Dedifferentiated amniotic fluid mesenchymal stem cell (primary cell): ENCODE data around the gene MGLL.
"Not testable (repeated sequence)": the region's sequence is repeated elsewhere in the genome, so short reads cannot be mapped to it uniquely, and the experiment has no call there.

Experiments used
- DNase-seq: peaks from one replicate; pipeline ENCODE4 v3.0.0-alpha.2; 2016; ENCODE audit errors: extremely low spot score

The MGLL gene

GRCh38 chr3:127658234-127658633 lies 164.1 kb downstream of the MGLL start:
- DNase-seq = peak; percentile 20

GRCh38 chr3:127656906-127657305 lies 165.4 kb downstream of the MGLL start:
- no peak for DNase-seq

GRCh38 chr3:127655641-127656040 lies 166.7 kb downstream of the MGLL start:
- DNase-seq = peak; percentile 73

GRCh38 chr3:127654993-127655392 lies 167.3 kb downstream of the MGLL start:
- not testable (repeated sequence) for DNase-seq

GRCh38 chr3:127654374-127654773 lies 167.9 kb downstream of the MGLL start:
- DNase-seq = no peak

GRCh38 chr3:127652246-127652995 lies 169.9 kb downstream of the MGLL start:
- DNase-seq = peak; percentile 45

GRCh38 chr3:127651516-127652172 lies 170.7 kb downstream of the MGLL start:
- DNase-seq = no peak

- no peak for DNase-seq
Observed at GRCh38 chr3:127650236-127650635, 172.1 kb downstream of the MGLL start.

GRCh38 chr3:127647845-127648204 lies 174.5 kb downstream of the MGLL start:
- no peak for DNase-seq

GRCh38 chr3:127647166-127647844 lies 175.0 kb downstream of the MGLL start:
- DNase-seq = no peak

GRCh38 chr3:127646501-127647046 lies 175.7 kb downstream of the MGLL start:
- no peak for DNase-seq

GRCh38 chr3:127645371-127646015 lies 176.8 kb downstream of the MGLL start:
- DNase-seq = no peak

- DNase-seq = no peak
Observed at GRCh38 chr3:127644641-127645370, 177.5 kb downstream of the MGLL start.

GRCh38 chr3:127640042-127640355 lies 182.3 kb downstream of the MGLL start:
- DNase-seq = no peak

- peak; percentile 31 for DNase-seq
Observed at GRCh38 chr3:127639173-127640041, 182.9 kb downstream of the MGLL start.
